Stimulated activated CD8-positive, alpha-beta memory T cell treated with anti-CD3 and anti-CD28 coated beads, Interleukin-4, amount 100 ng/mL, for 24 hours (primary cell): ENCODE measurements around the gene H1-8.

ENCODE experiments used
- DNase-seq: peaks from one replicate; pipeline ENCODE4 v3.0.0-alpha.2; 2020; ENCODE audit warnings: low read depth

H1-8 gene

DNA sequence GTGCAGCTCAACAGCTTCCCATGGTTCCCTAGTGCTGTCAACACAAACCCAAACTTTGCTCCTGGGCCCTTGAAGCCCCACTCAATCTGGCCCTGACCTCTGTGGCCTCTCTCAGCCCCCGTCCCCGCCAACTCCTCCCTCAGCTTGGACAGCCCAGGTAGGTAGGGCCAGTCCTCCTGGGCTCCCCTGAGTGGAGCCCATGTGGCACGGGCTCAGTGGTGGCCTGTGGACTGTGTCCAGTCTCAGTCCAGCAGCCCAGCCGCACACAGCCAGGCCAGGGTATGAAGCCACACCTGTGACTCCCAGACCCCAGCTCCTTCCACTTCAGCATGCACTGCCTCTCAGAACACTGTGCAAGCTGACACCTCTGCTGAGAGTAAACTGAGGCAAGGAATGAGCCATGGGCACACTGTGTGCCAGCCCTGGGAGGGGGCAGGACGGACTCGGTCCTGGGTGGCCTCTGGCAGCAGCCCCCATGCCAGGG is 52.0 kb downstream of the H1-8 start:
- DNase-seq: no peak

DNA sequence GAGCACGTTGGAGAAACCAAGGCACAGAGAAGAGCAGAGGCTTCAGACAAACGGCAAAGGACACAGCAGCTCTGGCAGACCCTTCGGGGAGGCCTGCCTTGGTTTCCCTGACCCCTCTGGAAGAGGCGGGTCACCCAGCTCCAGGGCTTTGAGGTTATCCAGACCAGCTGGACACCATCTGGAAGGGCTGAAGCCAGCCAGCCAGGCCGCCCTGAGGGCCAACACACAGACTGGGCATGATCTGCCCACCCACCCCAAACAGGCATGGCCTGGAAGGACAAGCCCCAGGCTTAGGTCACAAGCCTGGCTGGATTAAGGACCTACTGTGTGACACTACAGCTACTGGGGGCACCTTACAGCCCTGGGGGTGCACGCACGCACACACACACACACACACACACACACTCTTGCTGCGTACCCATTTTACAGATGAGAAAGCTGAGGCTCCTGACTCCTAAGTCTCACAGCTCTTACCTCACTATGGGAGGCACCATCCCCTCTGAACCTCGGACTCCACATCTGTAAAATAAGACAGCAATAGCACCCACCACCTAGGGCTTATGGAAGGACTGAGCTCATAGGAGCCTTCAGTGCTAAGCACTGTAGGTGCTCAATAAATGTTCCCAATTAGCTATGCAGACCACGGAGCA is 52.7 kb downstream of the H1-8 start:
- DNase-seq: no peak

DNA sequence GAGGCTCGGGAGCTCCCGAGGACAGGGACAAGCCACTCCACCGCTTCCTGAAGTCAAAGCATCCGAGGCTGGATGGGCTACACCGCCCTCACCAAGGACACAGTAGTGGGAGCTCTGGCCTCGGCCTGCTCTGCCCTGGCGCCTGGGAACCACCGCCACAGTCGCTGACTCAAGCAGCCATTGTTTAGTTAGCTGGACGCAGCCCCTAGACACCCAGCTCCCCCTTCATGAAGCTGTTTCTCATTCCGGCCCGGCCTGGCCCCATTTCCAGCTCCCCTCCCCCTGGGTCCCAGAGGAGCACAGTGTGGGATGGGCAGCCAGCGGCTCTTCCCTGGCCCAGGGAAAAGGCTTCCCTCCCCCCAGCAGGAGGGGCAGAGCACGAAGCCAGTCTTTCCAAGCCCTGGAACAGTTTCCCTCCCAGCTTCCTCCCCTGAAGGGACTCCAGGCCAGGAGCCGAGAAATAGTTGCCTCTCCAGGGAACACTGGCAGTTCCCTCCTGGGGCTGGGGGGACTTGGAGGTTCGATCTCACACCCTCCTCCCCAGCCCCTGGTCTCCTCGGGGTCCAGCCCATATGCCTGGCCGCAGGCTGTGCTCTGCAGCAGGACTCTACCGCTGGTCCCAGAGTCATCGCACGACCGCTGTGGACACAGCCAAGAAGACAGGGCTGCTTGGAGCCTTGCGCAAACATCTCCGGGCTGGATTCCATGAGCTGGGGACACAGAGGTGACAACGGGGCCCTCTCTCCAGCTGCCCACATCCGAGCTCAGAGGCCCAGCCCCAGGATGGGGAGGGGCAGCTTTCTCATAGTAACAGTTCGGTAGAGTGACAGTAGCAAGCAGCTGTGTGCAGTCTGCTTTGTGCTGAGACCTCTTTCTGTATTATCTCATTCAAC is 53.5 kb downstream of the H1-8 start:
- no peak for DNase-seq

DNA sequence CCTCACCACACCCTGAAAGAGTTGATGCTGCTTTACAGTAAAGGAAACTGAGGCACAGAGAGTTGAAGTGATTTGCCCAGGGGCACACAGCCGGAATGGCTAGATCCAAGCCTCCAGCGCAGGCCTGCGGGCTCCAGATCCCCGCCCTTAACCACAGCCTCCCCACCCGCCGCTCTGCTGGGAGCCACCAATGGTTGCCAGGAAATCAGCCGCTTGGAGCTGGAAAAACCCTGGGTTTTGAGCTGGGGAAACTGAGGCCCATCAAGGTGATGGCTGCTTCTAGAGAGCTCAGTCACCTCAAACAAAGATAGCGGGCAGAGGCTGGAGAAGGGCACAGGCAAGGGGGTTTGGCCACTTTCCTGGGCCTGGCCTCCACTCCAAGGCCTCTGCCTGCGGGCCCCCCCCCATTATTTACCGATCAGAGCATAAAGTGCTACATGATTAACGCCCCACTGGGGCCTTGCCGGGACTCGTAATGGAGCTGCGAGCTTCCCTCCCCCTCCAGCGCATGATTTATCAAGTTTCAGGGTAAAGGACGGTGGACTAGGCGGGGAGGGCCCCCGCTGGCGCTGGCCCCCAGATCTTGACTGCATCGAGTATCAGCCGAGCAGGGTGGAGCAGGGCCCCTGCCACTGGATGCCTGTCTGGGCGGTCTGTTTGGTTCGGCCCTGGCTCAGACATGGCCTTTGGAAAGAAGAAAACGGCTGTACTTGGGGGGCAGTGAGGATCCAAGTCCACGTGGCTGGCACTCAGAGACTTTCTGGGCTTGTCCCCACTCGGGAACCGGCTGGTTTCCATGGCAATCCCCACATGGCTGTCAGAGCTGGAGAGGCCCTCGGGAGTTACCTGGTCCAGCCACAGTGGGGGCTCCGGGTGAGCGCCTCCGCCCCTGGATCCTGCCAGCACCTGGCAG is 54.4 kb downstream of the H1-8 start:
- no peak for DNase-seq

DNA sequence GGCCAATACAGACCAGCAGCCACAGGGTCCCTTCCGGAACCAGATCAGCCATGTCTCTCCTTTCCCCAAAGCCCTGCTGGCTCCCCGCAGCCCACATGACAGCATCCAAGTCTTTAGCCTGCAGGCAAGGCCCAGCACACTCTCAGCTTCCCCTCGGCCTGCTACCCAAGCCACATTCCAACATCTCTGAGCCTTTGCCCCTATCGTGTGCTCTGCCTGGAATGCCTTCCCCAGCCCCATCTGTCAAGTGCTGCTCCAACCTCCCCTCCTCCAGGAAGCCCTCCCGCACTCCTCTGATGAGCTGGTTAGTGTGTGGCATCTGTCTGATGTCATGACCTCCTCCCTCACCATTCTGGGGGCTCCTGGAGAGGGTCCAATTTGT is 55.0 kb downstream of the H1-8 start:
- DNase-seq: no peak

DNA sequence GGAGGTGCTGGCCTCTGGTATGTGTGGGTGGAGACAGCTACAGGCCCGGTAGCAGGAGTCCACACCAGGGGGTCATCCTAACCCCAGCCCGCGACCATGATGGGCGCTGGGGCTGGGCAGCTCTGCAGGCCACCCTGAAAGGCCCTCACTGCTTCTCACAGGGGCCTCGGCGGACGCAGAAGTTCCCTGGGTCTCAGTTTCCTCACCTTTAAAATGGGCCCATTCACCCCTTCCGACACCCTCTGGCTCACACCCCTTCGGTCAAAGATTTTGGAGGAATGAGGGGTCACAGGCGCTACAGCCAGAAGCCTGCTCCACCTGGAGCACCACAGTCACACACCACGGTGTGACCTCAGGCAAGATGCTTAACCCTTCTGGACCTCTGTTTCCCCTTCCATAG is 55.5 kb downstream of the H1-8 start:
- no peak for DNase-seq

DNA sequence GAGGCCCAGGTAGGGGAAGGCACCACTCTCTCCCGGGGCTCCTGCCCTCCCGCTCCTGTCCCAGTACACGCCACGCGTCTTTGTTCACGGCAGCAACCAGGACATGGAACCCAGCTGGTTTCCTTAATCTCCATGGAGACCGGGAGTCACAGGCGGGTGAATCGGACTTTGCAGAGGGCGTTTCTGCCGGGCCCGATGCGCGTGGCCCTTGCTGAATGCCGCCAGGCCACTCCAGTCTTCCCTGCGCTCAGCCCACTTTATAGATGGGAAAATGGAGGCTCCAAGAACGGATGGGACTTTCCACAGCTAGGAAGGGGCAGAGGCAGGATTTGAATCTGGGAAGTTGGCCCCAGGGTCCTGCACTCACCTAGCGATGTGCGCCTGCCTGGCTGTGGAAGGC is 56.1 kb downstream of the H1-8 start:
- no peak for DNase-seq

DNA sequence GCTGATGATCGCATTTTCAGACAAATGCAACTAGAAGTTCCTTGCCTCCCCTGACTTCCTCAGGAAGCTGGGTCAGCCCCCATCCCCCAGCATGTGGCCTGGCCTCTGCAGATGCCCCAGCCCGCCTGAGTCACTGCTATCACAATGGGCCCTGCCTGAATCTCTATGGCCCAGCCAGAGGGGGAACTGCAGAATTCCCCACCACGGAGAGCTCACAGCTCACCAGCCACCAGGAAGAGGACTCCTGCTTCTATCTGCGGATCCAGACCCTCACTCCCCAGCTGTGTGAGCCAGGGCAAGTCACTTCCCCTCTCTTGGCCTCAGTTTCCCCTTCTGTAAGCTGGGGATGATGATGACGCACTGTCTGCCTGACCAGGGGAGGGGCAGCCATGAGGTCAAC is 56.6 kb downstream of the H1-8 start:
- no peak for DNase-seq

DNA sequence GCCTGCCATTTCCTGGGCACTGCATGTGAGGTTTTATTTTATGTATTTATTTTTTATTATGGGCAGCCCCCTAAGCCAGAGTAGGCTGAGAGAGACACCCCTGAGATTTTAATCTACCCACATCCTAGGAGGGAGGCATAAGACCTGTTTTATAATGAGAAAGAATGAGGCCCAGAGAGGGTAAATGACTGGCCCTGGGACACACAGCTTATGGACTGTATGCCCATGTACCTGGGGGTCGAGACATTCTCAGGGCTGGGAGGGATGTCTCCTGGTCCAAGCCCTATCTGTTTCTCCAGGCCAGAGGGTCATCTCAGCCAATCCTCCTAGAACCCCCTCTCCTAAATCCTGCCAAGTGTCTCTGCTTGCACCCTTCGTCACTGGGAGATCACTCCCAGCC is 57.4 kb downstream of the H1-8 start:
- DNase-seq: no peak
